GM18502 (cell line): Measurements from ENCODE around the gene CUL2.

Experiments used
- ATAC-seq: cut with Tn5 transposase; IDR thresholded peaks from one replicate; pipeline ENCODE4 v1.9.1; 2021; ENCODE audit warnings: mild to moderate bottlenecking; ENCODE audit not compliant: unreplicated experiment, poor library complexity

The CUL2 gene

DNA sequence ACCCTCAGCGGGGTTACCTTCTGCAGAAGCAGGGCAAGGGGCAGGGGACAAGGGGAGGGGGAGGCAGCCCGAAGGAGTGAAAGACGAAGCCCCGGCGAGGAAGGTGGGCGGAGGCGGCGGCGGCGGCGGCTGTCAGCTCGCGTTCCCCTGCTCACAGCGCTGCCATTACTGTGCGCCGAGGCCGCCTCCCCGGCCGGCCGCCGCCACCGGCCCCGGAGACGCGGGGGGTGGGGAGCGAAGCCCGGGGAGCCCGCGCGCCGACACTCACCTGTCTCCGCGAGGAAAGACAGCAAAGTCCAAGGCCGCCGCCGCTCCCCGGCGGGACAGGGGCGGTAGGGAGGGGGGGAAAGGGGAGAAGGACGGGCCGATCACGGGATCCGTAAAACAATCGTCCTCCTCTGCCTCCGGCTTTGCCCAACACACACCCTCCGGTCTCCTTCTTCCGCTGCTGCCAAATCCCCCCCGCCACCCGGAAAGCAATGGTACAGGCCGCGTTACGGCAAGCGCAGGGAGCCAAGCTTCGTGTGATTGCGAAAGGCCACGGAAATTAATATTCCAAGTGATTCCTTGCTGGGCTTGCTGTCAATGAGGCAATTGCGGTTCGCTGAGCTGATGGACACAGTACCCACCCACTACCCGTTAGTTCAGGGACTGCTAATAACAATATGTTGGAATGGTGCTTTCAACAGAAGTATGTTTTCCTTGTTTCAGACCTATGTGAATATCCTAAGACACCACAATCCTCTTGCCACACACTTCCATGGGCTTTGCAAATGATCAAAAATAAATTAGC is at the start of gene CUL2:
TSS of gene CUL2 (minus strand) at position 180 of the 793 bp plus-strand sequence. CDS start 19,024 bp downstream, outside the sequence.
- peak; percentile 94 for ATAC-seq

DNA sequence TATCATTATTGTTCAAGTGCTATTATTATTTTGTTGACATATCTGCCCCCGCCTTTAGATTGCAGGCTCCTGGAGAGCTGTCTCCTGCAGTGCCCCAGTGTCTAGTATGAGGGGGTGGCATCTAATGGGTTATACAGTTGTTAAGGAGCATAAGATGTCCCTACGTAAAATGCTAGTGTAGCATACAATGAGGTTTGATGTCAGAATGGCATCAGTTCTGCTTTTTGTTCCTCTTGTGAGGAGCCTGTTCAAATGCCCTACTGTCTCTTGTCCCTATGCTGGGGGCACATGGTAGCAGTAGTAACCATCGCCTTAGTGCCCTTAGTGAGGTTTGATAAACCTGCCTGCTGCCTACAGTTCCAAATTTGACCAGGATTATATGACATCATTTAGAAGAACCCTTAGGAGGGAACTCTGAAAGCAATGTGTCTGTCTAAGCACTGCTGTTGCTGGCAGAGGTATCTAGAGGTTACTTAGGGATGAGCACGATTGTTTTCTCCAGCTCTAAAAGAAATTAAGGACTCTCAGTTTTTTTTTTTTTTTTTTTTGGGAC is 46.2 kb upstream of the CUL2 start:
- ATAC-seq: peak; percentile 71

GRCh38 chr10:35135861-35136260 is 45.7 kb upstream of the CUL2 start:
- ATAC-seq: no peak

- no peak for ATAC-seq
Observed at GRCh38 chr10:35133586-35133985, 43.4 kb upstream of the CUL2 start.

- ATAC-seq: no peak
Observed at GRCh38 chr10:35132727-35133126, 42.6 kb upstream of the CUL2 start.

- ATAC-seq: no peak
Observed at GRCh38 chr10:35130663-35131062, 40.5 kb upstream of the CUL2 start.

GRCh38 chr10:35129185-35129674 is 39.1 kb upstream of the CUL2 start:
- no peak for ATAC-seq

GRCh38 chr10:35127289-35127891 is 37.2 kb upstream of the CUL2 start:
- peak; percentile 7 for ATAC-seq

GRCh38 chr10:35126530-35127288 is 36.6 kb upstream of the CUL2 start, which contains the start of gene CREM:
TSS of gene CREM (plus strand) at chr10:35126846. CDS start at chr10:35137836, 10,990 bp downstream.
- ATAC-seq: peak; percentile 82

GRCh38 chr10:35126062-35126529 is 36.0 kb upstream of the CUL2 start:
- no peak for ATAC-seq

- no peak for ATAC-seq
Observed at GRCh38 chr10:35124540-35124939, 34.4 kb upstream of the CUL2 start.

GRCh38 chr10:35119378-35119777 is 29.2 kb upstream of the CUL2 start:
- no peak for ATAC-seq

- ATAC-seq: no peak
Observed at GRCh38 chr10:35112571-35112970, 22.4 kb upstream of the CUL2 start.

- no peak for ATAC-seq
Observed at GRCh38 chr10:35103882-35104281, 13.7 kb upstream of the CUL2 start.

- ATAC-seq: no peak
Observed at GRCh38 chr10:35097510-35097909, 7.4 kb upstream of the CUL2 start.

DNA sequence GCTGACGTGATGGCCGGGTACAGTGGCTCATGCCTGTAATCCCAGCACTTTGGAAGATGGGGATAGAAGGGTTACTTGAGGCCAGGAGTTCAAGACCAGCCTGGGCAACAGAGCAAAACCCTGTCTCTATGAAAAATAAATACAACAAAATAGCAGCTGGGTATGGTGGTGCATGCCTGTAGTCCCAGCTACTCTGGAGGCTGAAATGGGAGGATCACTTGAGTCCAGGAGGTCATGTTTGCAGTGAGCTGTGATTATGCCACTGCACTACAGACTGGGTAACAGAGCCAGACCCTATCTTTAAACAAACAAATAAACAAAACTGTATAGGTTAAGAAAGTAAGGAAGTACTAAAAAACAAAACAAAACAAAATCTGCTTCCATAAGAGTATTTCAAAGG is 6.2 kb upstream of the CUL2 start:
- no peak for ATAC-seq

DNA sequence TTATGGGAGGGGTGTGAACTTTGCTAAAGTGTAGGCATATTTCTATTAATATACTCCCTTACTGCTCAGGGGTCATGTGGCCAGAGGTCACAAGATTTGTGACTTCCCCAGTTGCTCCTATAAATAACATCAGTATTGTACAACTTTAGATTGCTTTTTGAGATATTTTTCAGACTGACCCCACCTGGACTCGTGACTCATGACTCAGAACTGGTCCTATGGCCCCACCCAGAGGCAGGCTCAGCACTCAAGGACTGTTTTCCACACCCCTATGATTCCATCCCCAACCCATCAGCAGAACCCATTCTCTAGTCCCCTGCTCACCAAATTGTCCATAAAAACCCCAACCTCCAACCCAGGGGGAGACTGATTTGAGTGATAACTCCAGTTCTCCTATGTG is 2.7 kb upstream of the CUL2 start:
- ATAC-seq: no peak

- no peak for ATAC-seq
Observed at GRCh38 chr10:35091994-35092790, 2.1 kb upstream of the CUL2 start.

GRCh38 chr10:35089611-35090161 is 455 bp downstream of the CUL2 start:
- ATAC-seq: peak; percentile 31
